GM18951 (cell line): Measurements from ENCODE around the gene CNKSR2.

Experiments used
- POLR2A ChIP-seq: IDR thresholded peaks from 4 replicates; pipeline ENCODE4 v1.6.1; 2011; ENCODE audit warnings: mild to moderate bottlenecking; ENCODE audit not compliant: insufficient read length, insufficient read depth; ENCODE audit errors: extremely low read depth
- in situ Hi-C: fragments of 300-500 bp; cut with MboI; formaldehyde crosslinking; loops from one replicate; pipeline ENCODE4 v1.12.0; 2022; ENCODE audit warnings: low sequenced_read_pairs, mixed read lengths, inconsistent platforms; ENCODE audit not compliant: unreplicated experiment

Gene CNKSR2

DNA sequence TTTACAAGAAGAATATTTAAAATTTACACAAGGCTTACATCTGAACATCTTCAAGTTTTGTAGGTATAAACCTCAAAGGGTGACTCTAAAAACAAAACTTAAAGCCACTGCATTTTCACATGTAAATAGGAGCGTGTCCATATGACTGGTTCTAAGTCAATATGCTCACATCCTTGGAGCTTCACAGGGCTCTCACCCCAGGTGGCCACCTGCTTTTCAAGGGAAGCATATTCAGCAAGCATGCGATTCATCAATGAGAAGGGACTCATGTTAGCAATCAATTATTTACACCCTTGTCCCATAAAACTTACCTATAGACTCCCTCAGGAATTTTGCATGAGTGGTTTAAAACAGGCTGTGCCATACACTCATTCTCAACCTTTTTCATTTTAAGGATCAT is 301.7 kb downstream of the CNKSR2 start:
- TF ChIP-seq POLR2A: no peak

DNA sequence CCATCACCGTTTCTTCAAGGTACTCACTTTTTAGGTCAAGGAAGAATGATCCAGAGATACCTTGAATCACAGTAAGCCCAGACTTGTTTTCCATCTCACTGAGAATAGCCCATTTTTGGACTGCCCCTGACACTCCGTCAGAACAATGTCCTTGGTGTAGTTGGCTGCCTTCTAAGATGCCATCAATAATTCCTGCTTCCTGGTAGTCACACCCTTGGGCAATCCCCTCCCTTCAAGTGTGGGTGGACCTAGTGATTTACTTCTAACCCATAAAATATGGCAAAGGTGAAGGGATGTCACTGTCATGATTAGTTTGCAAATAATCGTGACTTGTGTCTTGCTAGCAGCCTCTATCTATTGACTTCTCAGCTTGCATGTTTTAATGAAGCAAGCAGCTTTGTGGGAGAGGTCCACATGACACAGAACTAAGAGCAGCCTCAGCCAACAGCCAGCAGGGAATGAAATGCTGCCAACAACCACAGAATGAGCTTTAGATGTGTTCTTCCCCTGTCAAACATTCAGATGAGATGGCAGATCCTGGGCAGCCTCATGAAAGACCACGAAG is 303.9 kb downstream of the CNKSR2 start:
- TF ChIP-seq POLR2A: no peak
- in situ Hi-C loops: no loop called here

More for the DNA sequence above, 301.7 kb downstream of the CNKSR2 start:
- in situ Hi-C loops: no loop called here

DNA sequence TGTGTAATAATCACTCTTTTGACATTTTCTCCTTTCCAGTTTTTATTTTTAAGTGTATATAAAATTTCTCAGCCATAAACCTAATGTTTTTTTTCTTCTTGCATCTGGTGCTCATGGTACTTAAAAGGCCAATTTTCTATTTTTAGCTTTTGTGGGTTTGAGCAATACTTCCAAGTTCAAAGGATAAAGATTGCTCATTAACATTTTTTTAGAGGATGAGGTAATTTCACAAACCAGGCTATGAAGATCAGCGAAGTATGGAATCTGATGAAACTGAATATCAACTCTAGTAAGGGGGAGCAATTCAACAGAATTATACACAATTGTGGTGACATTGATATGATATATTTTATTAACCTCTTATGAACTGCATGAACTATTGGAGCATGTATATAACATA is 309.7 kb downstream of the CNKSR2 start:
- TF ChIP-seq POLR2A: no peak

DNA sequence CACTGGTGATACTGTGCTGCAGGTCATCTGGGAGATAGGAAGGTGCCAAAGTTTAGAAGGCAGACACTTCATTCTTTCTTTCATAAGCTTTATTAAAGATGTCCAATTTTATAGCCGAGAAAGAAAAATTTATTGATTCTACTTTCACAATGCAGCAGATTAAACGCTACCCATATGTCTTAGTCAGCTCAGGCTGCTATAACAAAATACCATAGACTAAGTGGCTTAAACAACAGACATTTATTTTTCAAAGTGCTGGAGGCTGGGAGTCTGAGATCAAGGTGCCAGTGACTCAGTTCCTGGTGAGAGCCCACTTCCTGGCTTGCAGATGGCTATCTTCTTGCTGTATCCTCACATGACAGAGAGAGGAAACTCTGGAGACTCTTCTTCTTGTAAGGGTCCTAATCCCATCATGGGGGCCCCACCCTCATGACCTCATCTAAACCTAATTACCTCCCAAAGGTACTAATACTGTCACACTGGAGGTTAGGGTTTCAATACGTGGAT is 317.3 kb downstream of the CNKSR2 start:
- TF ChIP-seq POLR2A: no peak
- in situ Hi-C loops: no loop called here

More for the DNA sequence above, 309.7 kb downstream of the CNKSR2 start:
- in situ Hi-C loops: no loop called here

DNA sequence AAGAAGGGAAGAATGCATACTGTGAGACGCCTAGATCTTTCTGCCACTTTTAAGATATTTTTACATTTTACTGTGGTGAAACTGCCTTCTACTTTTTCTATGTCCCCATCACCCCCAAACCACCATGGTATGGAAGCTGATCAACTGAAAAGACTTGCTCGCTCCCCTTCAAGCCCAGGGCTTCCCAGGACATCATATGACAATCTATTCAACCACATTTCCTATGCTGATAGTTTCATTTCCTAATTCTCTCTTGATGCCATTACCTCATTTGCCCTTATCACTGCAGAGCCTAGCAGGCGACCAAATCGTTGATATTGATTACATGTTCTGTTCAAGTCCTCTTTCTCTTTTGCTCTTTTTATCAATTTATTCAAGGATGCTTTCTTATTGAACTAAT is 324.1 kb downstream of the CNKSR2 start:
- TF ChIP-seq POLR2A: no peak
- in situ Hi-C loops: no loop called here

DNA sequence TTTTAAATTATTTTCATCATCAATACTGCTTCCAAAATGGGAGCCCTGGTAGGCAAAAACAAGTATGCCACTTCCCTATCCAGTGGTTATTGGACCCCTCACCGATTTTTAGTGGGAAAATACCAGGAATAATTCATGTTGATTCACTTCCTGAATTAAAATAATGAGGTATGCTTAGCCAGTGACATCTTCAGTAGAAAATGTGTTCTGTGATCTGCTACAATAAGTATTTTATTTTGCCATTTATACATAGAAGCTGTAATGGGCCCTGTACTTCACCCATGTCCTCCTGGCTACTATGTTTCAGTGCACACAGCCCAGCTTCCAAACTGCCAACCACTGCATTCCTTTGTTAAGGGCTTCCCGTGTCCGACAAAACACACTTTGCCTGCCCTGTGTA is 324.9 kb downstream of the CNKSR2 start:
- in situ Hi-C loops: no loop called here
- TF ChIP-seq POLR2A: no peak

DNA sequence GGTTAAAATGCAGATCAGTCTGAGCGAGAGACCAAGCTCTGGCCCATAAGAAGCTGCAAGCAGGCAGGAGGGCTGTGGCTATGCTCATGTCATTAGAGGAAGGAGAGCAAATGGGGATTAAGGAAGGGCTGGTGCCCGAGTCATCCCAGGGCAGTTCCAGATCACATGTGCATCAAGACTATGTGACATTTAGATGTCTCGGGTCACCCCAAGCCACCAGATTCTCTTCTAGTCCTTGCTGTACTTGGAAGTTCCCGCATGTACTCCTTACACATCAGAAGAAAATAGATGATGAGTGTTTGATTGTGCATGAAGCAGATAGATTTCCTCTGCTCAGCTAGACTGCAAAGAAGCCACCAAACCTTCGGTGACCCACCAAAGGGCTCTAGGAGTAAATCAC is 326.1 kb downstream of the CNKSR2 start:
- TF ChIP-seq POLR2A: no peak
- in situ Hi-C loops: no loop called here

DNA sequence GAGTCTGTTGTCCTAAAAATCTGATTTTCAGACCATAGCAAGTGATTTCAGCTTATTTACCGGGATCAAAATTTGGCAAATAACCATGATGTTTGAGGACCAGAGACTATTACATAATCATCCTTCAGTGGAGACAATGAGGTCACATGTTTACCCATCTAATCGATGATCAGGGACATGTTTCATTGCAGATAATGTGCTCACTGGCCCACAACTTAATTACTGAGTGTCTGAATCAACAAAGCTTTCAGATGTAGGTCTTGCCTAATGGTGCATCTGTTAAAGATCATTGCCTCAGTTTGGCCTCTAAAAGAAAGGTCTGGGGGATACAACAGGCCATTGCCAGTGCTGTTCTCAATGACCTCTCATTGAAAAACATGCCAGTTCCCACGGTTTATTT is 326.7 kb downstream of the CNKSR2 start:
- no peak for TF ChIP-seq POLR2A
- in situ Hi-C loops: no loop called here

DNA sequence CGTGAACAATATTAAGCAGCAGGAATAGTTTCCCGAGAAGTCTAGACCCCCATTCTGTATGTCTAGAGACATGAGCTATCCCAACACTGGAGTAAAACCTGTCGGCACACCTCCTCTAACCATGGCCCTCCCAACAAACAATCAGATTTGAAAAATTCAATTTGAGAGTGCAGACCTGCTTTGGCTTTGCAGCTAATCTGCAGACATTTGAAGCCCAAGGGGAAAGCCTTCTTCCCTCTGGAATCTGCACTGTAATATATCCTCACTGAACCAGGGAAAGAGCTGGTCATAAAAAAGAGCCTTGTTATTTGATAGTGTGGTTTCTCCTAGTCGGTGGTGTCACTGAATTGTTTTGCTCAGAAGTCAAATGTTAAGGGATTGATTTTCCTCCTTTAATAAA is 328.5 kb downstream of the CNKSR2 start:
- no peak for TF ChIP-seq POLR2A
- in situ Hi-C loops: no loop called here
